Measurements from ENCODE around the gene RGS5. TPM values are rescaled to one million over a fixed set of nuclear protein-coding genes. Genes with fewer than 3 reads are reported as not detected.
"Not testable (repeated sequence)": the region's sequence is repeated elsewhere in the genome, so short reads cannot be mapped to it uniquely, and the experiment has no call there.

RGS5 gene, protein sequence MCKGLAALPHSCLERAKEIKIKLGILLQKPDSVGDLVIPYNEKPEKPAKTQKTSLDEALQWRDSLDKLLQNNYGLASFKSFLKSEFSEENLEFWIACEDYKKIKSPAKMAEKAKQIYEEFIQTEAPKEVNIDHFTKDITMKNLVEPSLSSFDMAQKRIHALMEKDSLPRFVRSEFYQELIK
- total RNA-seq (2014; rRNA removed; shearing (Covaris generic); ENCODE audit: low replicate concordance), result 4.0 and 4.7 TPM in 2 replicates

DNA sequence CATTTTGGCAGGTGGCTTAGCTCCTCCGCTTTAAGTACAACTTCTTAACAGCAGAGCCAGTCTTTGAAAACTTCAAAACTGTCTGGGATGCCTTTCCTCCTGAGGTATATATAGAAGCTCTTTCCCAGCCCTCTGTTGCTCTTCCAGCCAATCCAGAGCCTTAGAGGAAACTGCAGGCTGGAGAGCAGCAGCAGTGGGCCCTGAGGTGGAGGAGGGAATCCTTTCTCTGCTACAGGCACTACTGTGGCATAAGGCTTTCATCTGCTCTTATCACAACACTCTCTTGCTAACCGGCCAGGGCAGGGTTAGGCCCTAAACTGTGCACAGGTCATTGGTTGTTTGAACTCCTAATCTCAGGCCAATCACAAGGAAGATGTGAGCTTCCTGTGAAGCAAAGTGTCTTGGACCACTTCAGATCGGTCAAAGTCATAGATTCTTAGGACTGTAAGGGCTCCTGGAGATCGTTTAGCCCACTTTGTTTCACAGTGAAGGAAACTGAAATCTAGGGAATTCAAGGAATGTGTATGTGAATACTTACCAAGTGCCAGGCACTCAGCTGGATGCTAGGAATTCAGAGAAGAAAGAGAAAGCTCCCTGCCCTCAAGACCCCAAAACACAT lies at the start of gene RGS5:
Gene RGS5, minus strand, starts transcription at position 84 of the 619 bp plus-strand sequence. Its CDS starts 81 bp downstream, at position 3.
- DNase-seq (ENCODE audit: low read depth), result no peak
- in situ Hi-C loops (cut with HindIII; ENCODE audit: low pct_unique_long_range_greater_than_20kb, low sequenced_read_pairs), result no loop called here

- in situ Hi-C loops (cut with HindIII; ENCODE audit: low pct_unique_long_range_greater_than_20kb, low sequenced_read_pairs), result no loop called here
Observed at GRCh38 chr1:163250382-163250974, 47.8 kb upstream of the RGS5 start.

GRCh38 chr1:163248064-163248463 lies 45.3 kb upstream of the RGS5 start:
- DNase-seq (ENCODE audit: low read depth), result no peak
- in situ Hi-C loops (cut with HindIII; ENCODE audit: low pct_unique_long_range_greater_than_20kb, low sequenced_read_pairs), result no loop called here

More at GRCh38 chr1:163250382-163250974, 47.8 kb upstream of the RGS5 start:
- DNase-seq (ENCODE audit: low read depth), result no peak

GRCh38 chr1:163244648-163245047 lies 41.9 kb upstream of the RGS5 start:
- DNase-seq (ENCODE audit: low read depth); in situ Hi-C loops (cut with HindIII; ENCODE audit: low pct_unique_long_range_greater_than_20kb, low sequenced_read_pairs): not testable (repeated sequence)

GRCh38 chr1:163241746-163242145 lies 39.0 kb upstream of the RGS5 start:
- in situ Hi-C loops (cut with HindIII; ENCODE audit: low pct_unique_long_range_greater_than_20kb, low sequenced_read_pairs), result no loop called here
- DNase-seq (ENCODE audit: low read depth), result no peak

- in situ Hi-C loops (cut with HindIII; ENCODE audit: low pct_unique_long_range_greater_than_20kb, low sequenced_read_pairs), result no loop called here
- no peak for DNase-seq (ENCODE audit: low read depth)
Observed at GRCh38 chr1:163240705-163241104, 38.0 kb upstream of the RGS5 start.

- in situ Hi-C loops (cut with HindIII; ENCODE audit: low pct_unique_long_range_greater_than_20kb, low sequenced_read_pairs); DNase-seq (ENCODE audit: low read depth): not testable (repeated sequence)
Observed at GRCh38 chr1:163233643-163234042, 30.9 kb upstream of the RGS5 start.

DNA sequence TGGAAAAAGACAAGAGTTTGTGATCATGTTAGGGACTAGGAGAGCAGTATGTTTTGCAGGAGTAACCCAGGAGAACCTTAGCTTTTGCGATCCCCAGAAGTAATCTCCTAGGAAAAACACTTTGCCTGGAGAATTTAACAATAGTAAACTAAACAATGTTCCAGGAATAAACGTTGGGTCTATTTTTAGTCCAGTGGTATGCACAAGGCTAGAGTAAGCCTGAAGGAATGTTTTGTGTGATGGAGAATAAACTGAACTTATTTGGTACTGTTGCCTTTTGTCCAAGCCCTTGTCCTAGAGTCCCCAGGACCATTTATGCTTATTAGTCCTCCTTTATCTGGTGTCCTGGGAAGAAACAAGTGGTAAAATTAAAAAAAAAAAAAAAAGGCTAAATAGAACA lies 28.7 kb upstream of the RGS5 start:
- in situ Hi-C loops (cut with HindIII; ENCODE audit: low pct_unique_long_range_greater_than_20kb, low sequenced_read_pairs), result no loop called here
- DNase-seq (ENCODE audit: low read depth), result no peak

DNA sequence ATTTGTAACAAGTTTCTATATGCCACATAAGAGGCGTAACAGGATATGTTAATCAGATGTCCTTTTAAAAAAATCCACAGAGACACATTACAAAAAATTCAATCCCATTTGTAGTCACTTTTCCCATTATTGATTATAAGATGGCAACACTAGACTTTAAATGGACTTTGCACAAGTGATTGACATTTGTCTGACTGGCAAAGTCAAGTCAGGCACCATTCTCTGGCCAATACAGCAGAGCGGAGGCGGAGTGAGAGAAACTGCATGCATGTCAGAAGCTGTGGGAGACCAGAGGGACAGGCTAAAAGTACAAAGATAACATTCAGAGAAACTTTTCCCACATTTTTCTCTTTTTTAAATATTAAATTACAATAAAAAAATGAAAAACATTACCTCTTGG lies 28.1 kb upstream of the RGS5 start:
- DNase-seq (ENCODE audit: low read depth), result no peak

DNA sequence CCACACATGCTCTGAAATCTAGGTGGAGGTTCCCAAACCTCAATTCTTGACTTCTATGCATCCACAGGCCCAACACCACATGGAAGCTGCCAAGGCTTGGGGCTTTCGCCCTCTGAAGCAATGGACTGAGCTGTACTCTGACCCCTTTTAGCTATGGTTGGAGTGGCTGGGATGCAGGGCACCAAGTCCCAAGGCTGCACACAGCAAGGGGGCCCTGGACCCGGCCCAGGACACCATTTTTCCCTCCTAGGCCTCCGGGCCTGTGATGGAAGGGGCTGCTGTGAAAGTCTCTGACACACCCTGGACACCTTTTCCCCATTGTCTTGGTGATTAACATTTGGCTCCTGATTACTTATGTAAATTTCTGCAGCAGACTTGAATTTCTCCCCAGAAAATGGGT lies 25.6 kb upstream of the RGS5 start:
- DNase-seq (ENCODE audit: low read depth); in situ Hi-C loops (cut with HindIII; ENCODE audit: low pct_unique_long_range_greater_than_20kb, low sequenced_read_pairs): not testable (repeated sequence)

More for the DNA sequence above, 28.1 kb upstream of the RGS5 start:
- in situ Hi-C loops (cut with HindIII; ENCODE audit: low pct_unique_long_range_greater_than_20kb, low sequenced_read_pairs), result no loop called here

DNA sequence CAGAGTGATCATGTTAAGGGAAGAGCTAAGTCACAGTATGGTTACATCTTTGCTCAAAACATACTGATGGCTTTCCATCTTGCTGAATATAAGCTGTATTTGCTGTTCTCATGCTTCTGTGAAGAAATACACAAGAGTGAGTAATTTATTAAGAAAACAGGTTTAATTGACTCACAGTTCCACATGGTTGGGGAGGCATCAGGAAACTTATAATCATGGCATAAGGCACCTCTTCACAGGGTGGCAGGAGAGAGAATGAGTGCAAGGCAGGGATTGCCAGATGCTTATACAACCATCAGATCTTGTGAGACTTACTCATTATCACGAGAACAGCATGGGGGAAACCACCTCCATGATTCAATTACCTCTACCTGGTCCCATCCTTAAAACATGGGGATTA lies 24.4 kb upstream of the RGS5 start:
- in situ Hi-C loops (cut with HindIII; ENCODE audit: low pct_unique_long_range_greater_than_20kb, low sequenced_read_pairs), result no loop called here
- DNase-seq (ENCODE audit: low read depth), result peak; percentile 81

- in situ Hi-C loops (cut with HindIII; ENCODE audit: low pct_unique_long_range_greater_than_20kb, low sequenced_read_pairs), result no loop called here
- no peak for DNase-seq (ENCODE audit: low read depth)
Observed at GRCh38 chr1:163213626-163214025, 10.9 kb upstream of the RGS5 start.

- in situ Hi-C loops (cut with HindIII; ENCODE audit: low pct_unique_long_range_greater_than_20kb, low sequenced_read_pairs), result no loop called here
- no peak for DNase-seq (ENCODE audit: low read depth)
Observed at GRCh38 chr1:163211667-163212066, 9.0 kb upstream of the RGS5 start.

GRCh38 chr1:163205513-163205912 lies 2.8 kb upstream of the RGS5 start:
- in situ Hi-C loops (cut with HindIII; ENCODE audit: low pct_unique_long_range_greater_than_20kb, low sequenced_read_pairs), result no loop called here
- DNase-seq (ENCODE audit: low read depth), result no peak

DNA sequence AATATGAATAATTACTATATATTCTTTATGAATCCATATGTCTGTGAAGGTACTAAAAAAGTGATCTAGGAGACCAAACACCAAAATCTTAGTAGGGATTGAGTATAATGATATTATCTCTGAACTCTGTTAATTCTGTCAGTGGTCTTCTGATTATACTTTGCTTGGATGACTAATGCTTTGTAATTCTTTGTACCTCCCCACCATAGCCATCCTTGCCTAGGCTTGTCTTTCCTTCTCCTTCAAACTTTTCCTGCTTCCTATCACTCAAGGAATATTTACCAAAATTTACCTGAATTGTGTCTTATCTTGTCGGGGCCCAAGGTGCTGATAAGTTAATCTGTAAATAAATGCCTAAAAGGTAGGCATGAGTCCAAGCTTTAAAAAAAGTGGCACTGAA lies 845 bp upstream of the RGS5 start:
- in situ Hi-C loops (cut with HindIII; ENCODE audit: low pct_unique_long_range_greater_than_20kb, low sequenced_read_pairs), result no loop called here

DNA sequence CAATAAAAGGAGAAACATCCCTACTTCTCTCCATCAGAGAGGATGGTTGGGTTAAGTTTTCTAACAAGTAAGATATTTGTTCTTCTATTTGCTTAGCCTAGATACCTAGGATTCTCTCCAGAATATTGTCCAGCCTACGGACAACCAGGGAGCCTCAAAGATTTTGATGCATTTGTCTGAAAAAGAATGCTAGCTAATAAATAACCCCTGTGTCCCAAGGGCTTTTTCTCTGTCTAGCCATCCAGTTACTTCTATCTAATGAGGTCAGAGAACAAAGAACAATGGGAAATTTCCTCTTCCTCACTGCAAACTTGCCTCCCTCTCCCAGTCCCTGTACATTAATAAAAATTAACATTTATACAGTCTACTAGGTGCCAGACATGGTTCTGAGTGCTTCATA lies 810 bp downstream of the RGS5 start:
- in situ Hi-C loops (cut with HindIII; ENCODE audit: low pct_unique_long_range_greater_than_20kb, low sequenced_read_pairs), result no loop called here
- DNase-seq (ENCODE audit: low read depth), result peak; percentile 17

More for the DNA sequence above, 845 bp upstream of the RGS5 start:
- no peak for DNase-seq (ENCODE audit: low read depth)

- no peak for DNase-seq (ENCODE audit: low read depth)
- in situ Hi-C loops (cut with HindIII; ENCODE audit: low pct_unique_long_range_greater_than_20kb, low sequenced_read_pairs), result no loop called here
Observed at GRCh38 chr1:163197022-163197421, 5.7 kb downstream of the RGS5 start.

DNA sequence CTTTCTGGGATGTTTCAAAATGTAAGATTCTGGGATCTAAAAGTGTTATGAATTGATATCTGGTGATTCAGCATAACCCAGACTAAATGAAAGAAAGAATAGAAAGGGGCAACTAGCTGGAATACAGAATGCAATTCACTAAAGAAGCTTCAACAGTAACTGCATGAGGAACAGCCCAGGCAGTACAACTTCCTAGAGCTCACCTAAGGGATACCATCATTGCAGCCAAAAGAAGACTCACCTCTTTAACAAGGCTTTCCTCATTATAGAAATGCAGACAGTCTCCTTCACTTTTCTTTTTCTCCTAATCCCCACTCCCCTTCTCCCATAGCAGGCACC lies 6.3 kb downstream of the RGS5 start:
- DNase-seq (ENCODE audit: low read depth), result no peak
- in situ Hi-C loops (cut with HindIII; ENCODE audit: low pct_unique_long_range_greater_than_20kb, low sequenced_read_pairs), result no loop called here

DNA sequence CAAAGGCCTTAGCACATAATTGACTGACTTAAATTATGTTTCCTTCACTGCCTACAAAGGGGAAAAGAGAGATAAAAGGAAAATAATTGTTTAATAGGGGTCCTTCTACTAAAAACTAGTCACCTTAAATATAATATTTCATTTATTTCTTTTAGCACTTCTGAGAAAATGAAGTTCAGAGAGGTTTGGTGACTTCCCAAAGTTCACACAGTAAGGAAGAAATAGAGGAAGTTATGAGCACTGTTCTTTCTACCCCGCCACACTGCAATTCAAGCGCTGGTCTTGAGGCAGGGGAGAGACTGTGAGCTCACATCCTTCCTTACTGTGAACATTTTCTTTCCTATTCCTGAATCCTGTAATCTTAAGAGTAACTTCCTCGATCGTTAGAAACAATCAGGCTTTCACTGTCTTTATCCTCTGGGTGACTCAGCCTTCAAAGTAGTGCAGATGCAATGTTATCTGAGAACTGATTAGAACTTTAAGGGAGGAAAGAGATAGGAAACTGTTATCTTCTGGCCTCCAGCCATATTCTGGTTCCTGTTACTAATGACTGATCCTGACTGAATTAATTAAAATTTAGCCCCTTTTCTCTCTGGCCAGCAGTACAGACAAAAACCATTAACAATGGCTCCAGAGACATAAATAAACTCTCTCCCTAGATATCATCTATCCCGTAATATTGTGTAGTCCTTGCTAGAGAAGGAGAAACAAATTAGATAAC lies 6.8 kb downstream of the RGS5 start:
- DNase-seq (ENCODE audit: low read depth), result no peak
- in situ Hi-C loops (cut with HindIII; ENCODE audit: low pct_unique_long_range_greater_than_20kb, low sequenced_read_pairs), result no loop called here

Data from Caki2 (cell line).